GM10248 (cell line): Measurements from ENCODE around the gene LMX1A.

Source experiments
- CTCF ChIA-PET: fragments of 300-600 bp; sonication (Branson Sonifier 250); formaldehyde crosslinking; extraction: SDS; loops from one replicate; lab custom pipeline; 2021; ENCODE audit warnings: antibody characterized with exemption; lab: Yijun Ruan, JAX
- POLR2A ChIA-PET: fragments of 350-650 bp; sonication (Branson Sonifier 250); formaldehyde crosslinking; extraction: SDS; loops from one replicate; lab custom pipeline; 2020; ENCODE audit warnings: antibody characterized with exemption; lab: Yijun Ruan, JAX
- DNase-seq: peaks from one replicate; pipeline ENCODE4 v3.0.0; 2012; ENCODE audit errors: extremely low spot score
- CTCF ChIP-seq: IDR thresholded peaks from 2 replicates; pipeline ENCODE4 v1.5.1; 2012; ENCODE audit warnings: mild to moderate bottlenecking, low read depth; ENCODE audit errors: extremely low read depth, missing control alignments, control extremely low read depth

The LMX1A gene

GRCh38 chr1:165191087-165191486 lies 165.4 kb downstream of the LMX1A start:
- ChIA-PET POLR2A (no interaction called here), CTCF (no interaction called here)
- no peak for DNase-seq
- TF ChIP-seq CTCF, result no peak

- no peak for TF ChIP-seq CTCF
- no peak for DNase-seq
- POLR2A ChIA-PET, result no interaction called here
- CTCF ChIA-PET, result no interaction called here
Observed at GRCh38 chr1:165189913-165190312, 166.6 kb downstream of the LMX1A start.

GRCh38 chr1:165189011-165189410 lies 167.5 kb downstream of the LMX1A start:
- no peak for DNase-seq
- POLR2A ChIA-PET, result no interaction called here
- CTCF ChIA-PET, result interaction anchor here (0.8 to 2.1 kb wide), 2 partner anchors 13 to 22 kb away, joined by 3 to 6 read pairs; no protein-coding TSS in a partner anchor
- no peak for TF ChIP-seq CTCF

- no peak for DNase-seq
- CTCF ChIA-PET, result interaction anchor here (2.1 kb wide), 1 partner anchor 21 kb away, joined by 6 read pairs; no protein-coding TSS in a partner anchor
- POLR2A ChIA-PET, result no interaction called here
- TF ChIP-seq CTCF, result no peak
Observed at GRCh38 chr1:165187031-165188009, 169.2 kb downstream of the LMX1A start.

- no peak for DNase-seq
- no peak for TF ChIP-seq CTCF
- POLR2A ChIA-PET, result no interaction called here
- CTCF ChIA-PET, result no interaction called here
Observed at GRCh38 chr1:165185161-165185889, 171.2 kb downstream of the LMX1A start.

- no peak for DNase-seq
- no peak for TF ChIP-seq CTCF
- ChIA-PET CTCF (no interaction called here), POLR2A (no interaction called here)
Observed at GRCh38 chr1:165182975-165183374, 173.5 kb downstream of the LMX1A start.
